HG03280 (cell line): ENCODE data around the gene RRP7A.
"Not testable (repeated sequence)": the region's sequence is repeated elsewhere in the genome, so short reads cannot be mapped to it uniquely, and the experiment has no call there.

Experiments
- ATAC-seq: cut with Tn5 transposase; IDR thresholded peaks from one replicate; pipeline ENCODE4 v1.9.1; 2021; ENCODE audit warnings: mild to moderate bottlenecking, moderate library complexity; ENCODE audit not compliant: unreplicated experiment

The RRP7A gene

DNA sequence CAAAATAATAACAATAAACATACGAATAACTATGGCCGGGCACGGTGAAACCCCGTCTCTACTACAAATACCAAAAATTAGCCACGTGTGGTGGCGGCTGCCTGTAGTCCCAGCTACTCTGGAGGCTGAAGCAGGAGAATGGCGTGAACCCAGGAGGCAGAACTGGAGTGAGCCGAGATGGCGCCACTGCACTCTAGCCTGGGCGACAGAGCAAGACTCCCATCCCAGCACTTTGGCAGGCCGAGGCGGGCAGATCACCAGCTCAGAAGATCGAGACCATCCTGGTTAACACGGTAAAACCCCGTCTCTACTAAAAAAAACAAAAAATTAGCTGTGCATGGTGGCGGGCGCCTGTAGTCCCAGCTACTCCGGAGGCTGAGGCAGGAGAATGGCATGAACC lies 17.0 kb upstream of the RRP7A start:
- ATAC-seq = not testable (repeated sequence)

- no peak for ATAC-seq
Measured at GRCh38 chr22:42536166-42536565, 16.6 kb upstream of the RRP7A start.

- ATAC-seq = not testable (repeated sequence)
Measured at GRCh38 chr22:42535082-42535731, 15.6 kb upstream of the RRP7A start.

GRCh38 chr22:42533638-42533977 lies 14.0 kb upstream of the RRP7A start:
- no peak for ATAC-seq

DNA sequence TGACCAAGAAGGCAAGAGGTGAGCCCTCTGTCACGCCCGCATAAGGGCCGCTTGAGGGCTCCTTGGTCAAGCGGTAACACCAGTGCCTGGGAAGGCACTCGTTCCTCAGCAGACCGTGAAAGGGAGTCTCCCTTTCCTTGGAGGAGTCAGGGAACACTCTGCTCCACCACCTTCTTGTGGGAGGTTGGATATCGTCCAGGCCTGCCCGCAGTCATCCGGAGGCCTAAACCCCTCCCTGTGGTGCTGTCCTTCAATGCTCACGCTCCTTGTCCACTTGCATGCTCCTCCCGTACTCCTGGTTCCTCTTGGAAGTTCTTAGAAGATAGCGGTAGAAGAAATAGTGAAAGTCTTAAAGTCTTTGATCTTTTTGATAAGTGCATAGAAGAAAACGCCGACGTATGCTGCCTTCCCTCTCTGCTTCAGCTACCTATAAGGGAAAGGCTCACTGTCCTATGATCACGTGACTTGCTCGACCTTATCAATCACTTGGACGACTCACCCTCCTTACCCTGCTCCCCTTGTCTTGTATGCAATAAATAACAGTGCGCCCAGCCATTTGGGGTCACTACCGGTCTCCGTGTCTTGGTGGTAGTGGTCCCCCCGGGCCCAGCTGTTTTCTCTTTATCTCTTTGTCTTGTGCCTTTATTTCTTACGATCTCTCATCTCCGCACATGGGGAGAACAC lies 11.9 kb upstream of the RRP7A start:
- ATAC-seq = not testable (repeated sequence)

DNA sequence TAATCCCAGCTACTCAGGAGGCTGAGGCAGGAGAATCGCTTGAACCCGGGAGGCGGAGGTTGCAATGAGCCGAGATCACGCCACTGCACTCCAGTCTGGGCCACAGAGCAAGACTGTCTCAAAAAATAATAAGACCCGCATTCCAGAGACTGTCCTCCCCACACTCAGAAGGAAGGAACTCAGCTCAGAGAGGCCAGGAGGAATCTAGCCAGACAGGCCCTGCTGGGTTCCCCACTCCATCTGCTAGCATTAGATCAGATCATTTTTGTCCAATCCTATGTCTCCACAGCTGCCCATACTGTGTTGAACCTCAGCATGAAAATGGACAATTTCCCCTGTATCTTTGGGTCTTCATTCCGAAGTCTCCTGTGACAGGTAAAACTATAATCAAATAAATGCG lies 9.8 kb upstream of the RRP7A start:
- ATAC-seq = not testable (repeated sequence)

GRCh38 chr22:42528591-42529307 lies 9.2 kb upstream of the RRP7A start:
- no peak for ATAC-seq

- ATAC-seq = no peak
Measured at GRCh38 chr22:42522546-42522945, 3.0 kb upstream of the RRP7A start.

GRCh38 chr22:42521228-42521546 lies 1.6 kb upstream of the RRP7A start:
- ATAC-seq = no peak

- not testable (repeated sequence) for ATAC-seq
Measured at GRCh38 chr22:42518638-42519524, 715 bp downstream of the RRP7A start.

GRCh38 chr22:42517103-42517502 lies 2.5 kb downstream of the RRP7A start:
- not testable (repeated sequence) for ATAC-seq

- no peak for ATAC-seq
Measured at GRCh38 chr22:42515896-42516295, 3.7 kb downstream of the RRP7A start.

DNA sequence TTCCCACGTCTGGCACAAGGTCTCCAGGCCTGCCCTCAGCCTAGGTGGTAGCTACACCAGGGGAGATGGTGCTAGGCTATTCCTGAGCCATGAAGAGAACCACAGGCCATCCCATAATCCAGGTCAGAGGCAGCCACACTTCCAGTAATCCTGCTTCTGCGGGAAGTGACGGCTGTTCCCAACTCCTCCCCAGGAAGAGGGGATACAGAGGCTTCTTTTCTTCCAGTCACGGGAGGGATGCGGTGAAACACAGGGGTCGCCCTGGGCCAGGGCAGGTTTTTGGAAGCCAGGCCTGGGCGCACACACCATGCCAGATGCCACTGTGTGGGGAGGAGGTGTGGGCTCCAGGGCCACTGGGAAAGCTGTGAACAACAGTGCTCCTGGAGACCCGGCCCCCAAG lies 4.3 kb downstream of the RRP7A start:
- ATAC-seq = not testable (repeated sequence)

GRCh38 chr22:42514331-42514730 lies 5.3 kb downstream of the RRP7A start:
- not testable (repeated sequence) for ATAC-seq

- not testable (repeated sequence) for ATAC-seq
Measured at GRCh38 chr22:42512273-42512990, 7.2 kb downstream of the RRP7A start.

- ATAC-seq = no peak
Measured at GRCh38 chr22:42511401-42511891, 8.2 kb downstream of the RRP7A start.

- no peak for ATAC-seq
Measured at GRCh38 chr22:42509548-42509947, 10.0 kb downstream of the RRP7A start.

DNA sequence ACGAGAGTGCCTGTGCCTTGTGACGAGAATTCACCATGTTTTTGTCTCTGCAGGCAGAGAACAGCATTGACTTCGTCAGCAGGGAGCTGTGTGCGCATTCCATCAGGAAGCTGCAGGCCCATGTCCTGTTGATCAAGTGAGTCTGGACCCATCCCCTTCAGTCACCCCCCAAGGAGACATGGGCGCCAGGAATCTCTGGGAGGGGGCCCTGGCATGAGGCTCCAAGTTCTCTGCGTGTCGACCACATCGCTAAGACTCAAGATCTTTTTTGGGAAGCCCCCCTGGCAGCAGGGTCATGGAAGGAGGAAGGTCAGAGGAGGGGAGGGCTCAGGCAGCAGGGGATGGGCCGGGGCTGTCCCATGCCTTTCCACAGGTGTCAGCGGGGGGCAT lies 10.6 kb downstream of the RRP7A start:
- ATAC-seq = not testable (repeated sequence)

- not testable (repeated sequence) for ATAC-seq
Measured at GRCh38 chr22:42508327-42508974, 11.1 kb downstream of the RRP7A start.

DNA sequence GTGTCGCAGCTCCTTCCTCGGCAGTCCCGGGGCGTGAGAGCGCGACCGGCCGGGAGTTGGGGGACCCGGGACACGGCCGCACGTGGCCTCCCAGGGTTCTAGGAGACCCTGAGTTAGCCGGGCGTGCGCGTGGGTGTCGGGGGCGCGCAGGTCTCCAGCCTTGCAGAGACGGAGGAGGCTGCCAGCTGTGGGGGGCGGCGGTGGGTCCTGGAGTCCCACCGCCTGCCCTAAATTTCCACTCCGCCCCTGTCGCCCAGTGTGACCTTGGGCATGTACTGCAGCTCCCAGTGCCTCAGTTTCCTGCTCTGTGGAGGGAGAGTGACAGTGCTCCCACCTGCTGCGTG lies 18.8 kb downstream of the RRP7A start:
- ATAC-seq = no peak
